ENCODE results near the gene YBEY. TPM values are rescaled to one million over a fixed set of nuclear protein-coding genes. Genes with fewer than 3 reads are reported as not detected.
A peak's percentile ranks its signal among the peaks of the same experiment; 100 is the strongest.

Gene YBEY
- polyA plus RNA-seq, 3 donors, result 4.1 to 8.6 (median 5.2) TPM

- intact Hi-C loops (cut with micrococcal nuclease), result no loop called here
- H3K79me2 ChIP-seq (ENCODE audit: insufficient read depth, low read length), result no peaks in the 10 kb centered on the region
- TF ChIP-seq, protein P1, sequence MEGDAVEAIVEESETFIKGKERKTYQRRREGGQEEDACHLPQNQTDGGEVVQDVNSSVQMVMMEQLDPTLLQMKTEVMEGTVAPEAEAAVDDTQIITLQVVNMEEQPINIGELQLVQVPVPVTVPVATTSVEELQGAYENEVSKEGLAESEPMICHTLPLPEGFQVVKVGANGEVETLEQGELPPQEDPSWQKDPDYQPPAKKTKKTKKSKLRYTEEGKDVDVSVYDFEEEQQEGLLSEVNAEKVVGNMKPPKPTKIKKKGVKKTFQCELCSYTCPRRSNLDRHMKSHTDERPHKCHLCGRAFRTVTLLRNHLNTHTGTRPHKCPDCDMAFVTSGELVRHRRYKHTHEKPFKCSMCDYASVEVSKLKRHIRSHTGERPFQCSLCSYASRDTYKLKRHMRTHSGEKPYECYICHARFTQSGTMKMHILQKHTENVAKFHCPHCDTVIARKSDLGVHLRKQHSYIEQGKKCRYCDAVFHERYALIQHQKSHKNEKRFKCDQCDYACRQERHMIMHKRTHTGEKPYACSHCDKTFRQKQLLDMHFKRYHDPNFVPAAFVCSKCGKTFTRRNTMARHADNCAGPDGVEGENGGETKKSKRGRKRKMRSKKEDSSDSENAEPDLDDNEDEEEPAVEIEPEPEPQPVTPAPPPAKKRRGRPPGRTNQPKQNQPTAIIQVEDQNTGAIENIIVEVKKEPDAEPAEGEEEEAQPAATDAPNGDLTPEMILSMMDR (IDR thresholded peaks at IDR 0.05), result no peak
- H3K4me3 ChIP-seq (replicated peaks in 1 of 3; ENCODE audit: low read depth in 2 of 3, low read length in 3 of 3), result no peak overlapping the region
- H3K4me3 Mint-ChIP-seq, result no peak overlapping the region
- no peak overlapping the region for H3K27ac ChIP-seq (ENCODE audit: low read depth in 1 of 2, low read length in 2 of 2)
- H3K36me3 Mint-ChIP-seq, result peaks cover 85 to 97% of the 10 kb centered on the region in 2 donors
- no peak overlapping the region for H2AFZ ChIP-seq (ENCODE audit: insufficient read depth, low read depth, low read length, poor library complexity, severe bottlenecking)
- DNase-seq, result no peak
- H3K9ac ChIP-seq (ENCODE audit: insufficient read depth, low read length, poor library complexity, severe bottlenecking), result no peak overlapping the region
- no peaks in the 10 kb centered on the region for H3K4me1 Mint-ChIP-seq
- H3K4me1 ChIP-seq (ENCODE audit: control insufficient read depth in 1 of 2, insufficient read depth in 2 of 2, low read length in 2 of 2), result no peaks in the 10 kb centered on the region
- peak overlapping the region in 1 of 7 donors; percentile 67 for H3K27ac Mint-ChIP-seq
- H3K9me3 Mint-ChIP-seq, result no peaks in the 10 kb centered on the region
- no peaks in the 10 kb centered on the region for H3K27me3 Mint-ChIP-seq (ENCODE audit: low read depth in 3 of 3)
- H3K27me3 ChIP-seq (ENCODE audit: control insufficient read depth in 2 of 2, insufficient read depth in 2 of 2, low read length in 2 of 2), result no peaks in the 10 kb centered on the region
- H3K9me3 ChIP-seq (replicated peaks in 1 of 2; ENCODE audit: control insufficient read depth in 1 of 2, insufficient read depth in 1 of 2, low read length in 2 of 2), result no peaks in the 10 kb centered on the region
- WGBS (ENCODE audit: insufficient coverage), result 100% methylated on average over 1 of the region's 8 CpGs
- H4K20me1 ChIP-seq (ENCODE audit: insufficient read depth, low read length), result peaks cover 5% of the 10 kb centered on the region
- peaks cover 93 to 99% of the 10 kb centered on the region in 2 donors for H3K36me3 ChIP-seq (replicated peaks in 1 of 2; ENCODE audit: control insufficient read depth in 1 of 2, insufficient read depth in 2 of 2, low read length in 2 of 2)
- H3K4me2 ChIP-seq (replicated peaks; ENCODE audit: extremely low read depth, low read length, poor library complexity, severe bottlenecking), result no peak overlapping the region
These were observed 42.8 kb upstream of the YBEY start for GRCh38 chr21:46243325-46243724.

DNA sequence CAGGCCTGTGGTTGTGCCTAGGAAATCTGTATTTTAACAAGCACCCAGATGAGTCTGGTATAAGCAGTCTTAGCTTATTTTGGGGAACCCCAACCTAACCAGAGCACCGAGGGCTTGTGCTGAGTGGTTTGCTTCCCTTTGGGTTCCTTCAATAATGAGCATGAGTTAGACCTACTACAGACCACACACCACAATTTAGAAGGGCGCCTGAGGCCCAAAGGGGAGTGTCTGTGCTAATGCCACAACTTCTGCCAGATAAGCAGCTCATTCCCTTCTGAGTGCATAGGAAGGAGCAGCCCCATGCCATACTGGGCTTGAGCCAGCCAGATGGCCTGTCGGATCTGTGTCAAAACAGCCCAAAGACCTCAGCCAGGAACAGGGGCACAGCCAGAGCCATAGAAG is 42.2 kb upstream of the YBEY start:
- peaks cover 94 to 99% of the 10 kb centered on the region in 2 donors for H3K36me3 ChIP-seq (replicated peaks in 1 of 2; ENCODE audit: control insufficient read depth in 1 of 2, insufficient read depth in 2 of 2, low read length in 2 of 2)
- TF ChIP-seq, protein P1 (IDR thresholded peaks at IDR 0.05), result no peak
- no peak overlapping the region for H3K4me3 ChIP-seq (replicated peaks in 1 of 3; ENCODE audit: low read depth in 2 of 3, low read length in 3 of 3)
- intact Hi-C loops (cut with micrococcal nuclease), result no loop called here
- DNase-seq, result no peak
- H3K9me3 ChIP-seq (replicated peaks in 1 of 2; ENCODE audit: control insufficient read depth in 1 of 2, insufficient read depth in 1 of 2, low read length in 2 of 2), result no peaks in the 10 kb centered on the region
- peaks cover 86 to 97% of the 10 kb centered on the region in 2 donors for H3K36me3 Mint-ChIP-seq
- H3K4me3 Mint-ChIP-seq, result no peak overlapping the region
- H3K9me3 Mint-ChIP-seq, result no peaks in the 10 kb centered on the region
- peak overlapping the region in 2 of 7 donors; percentile 11 to 70 for H3K27ac Mint-ChIP-seq
- 100% methylated on average over 1 of the region's 3 CpGs for WGBS (ENCODE audit: insufficient coverage)
- H2AFZ ChIP-seq (ENCODE audit: insufficient read depth, low read depth, low read length, poor library complexity, severe bottlenecking), result no peak overlapping the region
- no peaks in the 10 kb centered on the region for H3K27me3 Mint-ChIP-seq (ENCODE audit: low read depth in 3 of 3)
- peaks cover 5% of the 10 kb centered on the region for H4K20me1 ChIP-seq (ENCODE audit: insufficient read depth, low read length)
- no peak overlapping the region for H3K27ac ChIP-seq (ENCODE audit: low read depth in 1 of 2, low read length in 2 of 2)
- H3K9ac ChIP-seq (ENCODE audit: insufficient read depth, low read length, poor library complexity, severe bottlenecking), result no peak overlapping the region
- no peaks in the 10 kb centered on the region for H3K4me1 ChIP-seq (ENCODE audit: control insufficient read depth in 1 of 2, insufficient read depth in 2 of 2, low read length in 2 of 2)
- H3K27me3 ChIP-seq (ENCODE audit: control insufficient read depth in 2 of 2, insufficient read depth in 2 of 2, low read length in 2 of 2), result no peaks in the 10 kb centered on the region
- no peaks in the 10 kb centered on the region for H3K4me1 Mint-ChIP-seq
- H3K79me2 ChIP-seq (ENCODE audit: insufficient read depth, low read length), result no peaks in the 10 kb centered on the region
- H3K4me2 ChIP-seq (replicated peaks; ENCODE audit: extremely low read depth, low read length, poor library complexity, severe bottlenecking), result no peak overlapping the region

Data from CD14-positive monocyte (primary cell).